SK-N-SH (cell line): ENCODE data around the gene PCDHA7. TPM values are rescaled to one million over a fixed set of nuclear protein-coding genes. Genes with fewer than 3 reads are reported as not detected.

Experiments used
- CTCF ChIA-PET: fragments of 300-600, 350-600 bp; formaldehyde crosslinking; extraction: SDS; loops from one replicate; lab custom pipeline; 2021; lab: Yijun Ruan, JAX
- POLR2A ChIA-PET: fragments of 350-600 bp; sonication (Branson Sonifier 250); formaldehyde crosslinking; extraction: SDS; loops from one replicate; lab custom pipeline; 2020; ENCODE audit warnings: antibody characterized with exemption, inconsistent platforms; lab: Yijun Ruan, JAX
- DNase-seq: peaks from one replicate; pipeline ENCODE4 v3.0.0; 2012
- H2AFZ ChIP-seq: fragments of 200-600 bp; sonication (generic); 2 replicates; pipeline ENCODE4 v1.8.1; 2016; ENCODE audit warnings: antibody characterized with exemption, mild to moderate bottlenecking, low read depth
- H3F3A ChIP-seq: fragments of 200-600 bp; sonication (generic); replicated peaks from 2 replicates; pipeline ENCODE3; 2016; ENCODE audit warnings: antibody characterized with exemption, mild to moderate bottlenecking; ENCODE audit not compliant: insufficient read depth
- H3K27ac ChIP-seq, 2 experiments: fragments of 200-500 bp in 1 of 2; fragments of 200-600 bp in 1 of 2; sonication (Bioruptor generic) in 1 of 2; sonication (generic), shearing (Covaris generic) in 1 of 2; 2 replicates each; pipeline versions ENCODE4 v1.5.1 to v1.6.1; 2014 to 2016; ENCODE audit warnings: low read depth in 2 of 2, inconsistent platforms in 1 of 2, low read length in 1 of 2, mild to moderate bottlenecking in 1 of 2, mixed read lengths in 1 of 2
- H3K27me3 ChIP-seq: fragments of 200-600 bp; sonication (generic), shearing (Covaris generic); 2 replicates; pipeline ENCODE4 v1.6.1; 2016; ENCODE audit warnings: mixed run types; ENCODE audit not compliant: insufficient read depth
- H3K36me3 ChIP-seq, 2 experiments: fragments of 200-500 bp in 1 of 2; fragments of 200-600 bp in 1 of 2; sonication (Bioruptor generic) in 1 of 2; sonication (generic) in 1 of 2; replicated peaks in 1 of 2; 2 replicates each; pipeline versions ENCODE3 to v1.5.1; 2014 to 2016; ENCODE audit warnings: low read length in 1 of 2, mild to moderate bottlenecking in 1 of 2; ENCODE audit not compliant: insufficient read depth in 2 of 2, control insufficient read depth in 1 of 2
- H3K4me1 ChIP-seq, 2 experiments: fragments of 200-500 bp in 1 of 2; fragments of 200-600 bp in 1 of 2; sonication (Bioruptor generic) in 1 of 2; sonication (generic), shearing (Covaris generic) in 1 of 2; 2 replicates each; pipeline versions ENCODE4 v1.5.1 to v1.6.1; 2014 to 2016; ENCODE audit warnings: low read depth in 1 of 2, low read length in 1 of 2, mixed run types in 1 of 2; ENCODE audit not compliant: insufficient read depth in 2 of 2, control insufficient read depth in 1 of 2
- H3K4me2 ChIP-seq: fragments of 200-600 bp; sonication (generic), shearing (Covaris generic); 2 replicates; pipeline ENCODE4 v1.6.1; 2017; ENCODE audit warnings: mixed run types
- H3K4me3 ChIP-seq, 2 experiments: fragments of 200-500 bp in 1 of 2; fragments of 200-600 bp in 1 of 2; sonication (Bioruptor generic) in 1 of 2; sonication (generic), shearing (Covaris generic) in 1 of 2; 2 replicates each; pipeline versions ENCODE4 v1.5.1 to v1.8.1; 2014 to 2016; ENCODE audit warnings: low read depth in 2 of 2, inconsistent platforms in 1 of 2, low read length in 1 of 2, mild to moderate bottlenecking in 1 of 2, mixed read lengths in 1 of 2, moderate library complexity in 1 of 2
- H3K79me2 ChIP-seq: fragments of 200-600 bp; sonication (generic); 2 replicates; pipeline ENCODE4 v1.8.1; 2017; ENCODE audit warnings: mild to moderate bottlenecking; ENCODE audit not compliant: insufficient read depth
- H3K9ac ChIP-seq: fragments of 200-600 bp; sonication (generic); 2 replicates; pipeline ENCODE4 v1.6.1; 2017; ENCODE audit warnings: mixed run types
- H3K9me2 ChIP-seq: fragments of 200-600 bp; sonication (generic); 2 replicates; pipeline ENCODE4 v1.6.1; 2017; ENCODE audit warnings: mixed run types
- H3K9me3 ChIP-seq: fragments of 200-600 bp; sonication (generic); 2 replicates; pipeline ENCODE4 v1.6.1; 2017; ENCODE audit warnings: mixed run types, mild to moderate bottlenecking, moderate library complexity
- H4K20me1 ChIP-seq: fragments of 200-600 bp; sonication (generic); 2 replicates; pipeline ENCODE4 v1.6.1; 2017; ENCODE audit warnings: mild to moderate bottlenecking, mixed run types; ENCODE audit not compliant: insufficient read depth
- CHD2 ChIP-seq: fragments of 150-350 bp; IDR thresholded peaks from 2 replicates; pipeline ENCODE4 v1.6.1; 2018; ENCODE audit warnings: low read length; ENCODE audit not compliant: partially characterized antibody
- EP300 ChIP-seq, 2 experiments: IDR thresholded peaks; 2 replicates each; pipeline versions ENCODE4 v1.4.0 to v1.6.1; 2012; ENCODE audit warnings: borderline replicate concordance in 1 of 2, low read depth in 1 of 2, low read length in 1 of 2
- FOSL2 ChIP-seq: IDR thresholded peaks from 2 replicates; pipeline ENCODE4 v1.4.0; 2012; ENCODE audit warnings: low read depth, mild to moderate bottlenecking, moderate library complexity, borderline replicate concordance
- FOXJ3 ChIP-seq: sonication (generic); formaldehyde crosslinking; IDR thresholded peaks from 2 replicates; pipeline ENCODE4 v1.5.1; 2020; ENCODE audit warnings: mild to moderate bottlenecking, missing genetic modification reagents
- GABPA ChIP-seq: IDR thresholded peaks from 2 replicates; pipeline ENCODE4 v1.4.0; 2012; ENCODE audit warnings: low read depth, mild to moderate bottlenecking
- MXI1 ChIP-seq: IDR thresholded peaks from 2 replicates; pipeline ENCODE4 v1.6.1; 2012; ENCODE audit warnings: mild to moderate bottlenecking, low read depth, low read length, improper control_type of control experiment
- NRF1 ChIP-seq: IDR thresholded peaks from 2 replicates; pipeline ENCODE4 v1.6.1; 2012; ENCODE audit warnings: low read depth, mild to moderate bottlenecking, low read length
- POLR2AphosphoS5 ChIP-seq: IDR thresholded peaks from 2 replicates; pipeline ENCODE4 v1.6.1; 2012; ENCODE audit warnings: low read depth, low read length
- RAD21 ChIP-seq: IDR thresholded peaks from 2 replicates; pipeline ENCODE4 v1.6.1; 2012; ENCODE audit warnings: mild to moderate bottlenecking, low read length
- RCOR1 ChIP-seq: fragments of 150-350 bp; IDR thresholded peaks from 2 replicates; pipeline ENCODE4 v1.6.1; 2017; ENCODE audit warnings: antibody characterized with exemption, low read length
- REST ChIP-seq: IDR thresholded peaks from 2 replicates; pipeline ENCODE4 v1.6.1; 2012; ENCODE audit warnings: mild to moderate bottlenecking, low read depth, low read length, moderate library complexity
- TAF1 ChIP-seq: IDR thresholded peaks from 2 replicates; pipeline ENCODE4 v1.6.1; 2012; ENCODE audit warnings: low read depth, mild to moderate bottlenecking, low read length, moderate library complexity, borderline replicate concordance
- TCF12 ChIP-seq: IDR thresholded peaks from 2 replicates; pipeline ENCODE4 v1.4.0; 2012
- TEAD4 ChIP-seq: IDR thresholded peaks from 2 replicates; pipeline ENCODE4 v1.4.0; 2012; ENCODE audit warnings: mild to moderate bottlenecking, borderline replicate concordance; ENCODE audit not compliant: insufficient read depth
- USF1 ChIP-seq: IDR thresholded peaks from 2 replicates; pipeline ENCODE4 v1.4.0; 2012; ENCODE audit warnings: low read depth, borderline replicate concordance
- YY1 ChIP-seq: IDR thresholded peaks from 2 replicates; pipeline ENCODE4 v1.4.0; 2012; ENCODE audit warnings: low read depth, mild to moderate bottlenecking
- ZBTB33 ChIP-seq: IDR thresholded peaks from 2 replicates; pipeline ENCODE4 v1.4.0; 2012; ENCODE audit warnings: low read depth, borderline replicate concordance
- WGBS: methylation state at CpG from one replicate; pipeline ENCODE4 v1.1.6; 2017; ENCODE audit warnings: low lambda C conversion rate; 5-methylcytosine and 5-hydroxymethylcytosine counted together
- polyA plus RNA-seq, 3 experiments: library from polyadenylated mRNA; depleted of rRNA; stranded (reverse); fragments of >200 nt; gene quantifications; 2 replicates each; pipeline ENCODE4 v1.2.3, GENCODE V29; 2012

Gene PCDHA7
- polyA plus RNA-seq, 1 of the 3 experiments (the other 2 are of a cell fraction), result 0.15 TPM

- H3K27ac ChIP-seq, result no peak overlapping the region
- no peaks in the 10 kb centered on the region for H3K4me1 ChIP-seq
- H4K20me1 ChIP-seq, result no peaks in the 10 kb centered on the region
- POLR2A ChIA-PET, result no interaction called here
- no peak for DNase-seq
- H3K9me3 ChIP-seq, result no peaks in the 10 kb centered on the region
- no peaks in the 10 kb centered on the region for H3K9me2 ChIP-seq
- no peak for TF ChIP-seq CHD2
- TF ChIP-seq REST, result no peak
- no peak for TF ChIP-seq TEAD4
- TF ChIP-seq RCOR1, result no peak
- TF ChIP-seq NRF1, result no peak
- no peak for TF ChIP-seq TCF12
- no peak for TF ChIP-seq EP300 (IDR thresholded peaks at IDR 0.05; ENCODE audit: borderline replicate concordance in 1 of 2, low read depth in 1 of 2, low read length in 1 of 2)
- no peak for TF ChIP-seq YY1
- TF ChIP-seq USF1, result no peak
- no peak for TF ChIP-seq FOXJ3 (CRISPR knock-in tag)
- TF ChIP-seq RAD21, result no peak
- no peak for TF ChIP-seq MXI1
- TF ChIP-seq GABPA, result no peak
- TF ChIP-seq TAF1, result no peak
- no peak for TF ChIP-seq FOSL2
- TF ChIP-seq POLR2AphosphoS5, result no peak
- no peak for TF ChIP-seq ZBTB33
- no peaks in the 10 kb centered on the region for H3F3A ChIP-seq
- no peaks in the 10 kb centered on the region for H3K27me3 ChIP-seq
- no peak overlapping the region for H3K4me2 ChIP-seq
- CTCF ChIA-PET, result interaction anchor here (9.2 kb wide), 1 partner anchor 17 kb away, joined by 132 read pairs; the partner anchor contains the start of gene PCDHA8
- no peak overlapping the region for H2AFZ ChIP-seq
- 80% methylated on average over 2 of the region's 22 CpGs for WGBS
- H3K36me3 ChIP-seq, result no peaks in the 10 kb centered on the region
- H3K79me2 ChIP-seq, result no peaks in the 10 kb centered on the region
- H3K4me3 ChIP-seq, result no peak overlapping the region
- H3K9ac ChIP-seq, result no peak overlapping the region
These were observed 23.8 kb downstream of the PCDHA7 start for GRCh38 chr5:140857987-140858240.
